Measurements from ENCODE around the gene RANBP3.

- TF ChIP-seq, protein P1, sequence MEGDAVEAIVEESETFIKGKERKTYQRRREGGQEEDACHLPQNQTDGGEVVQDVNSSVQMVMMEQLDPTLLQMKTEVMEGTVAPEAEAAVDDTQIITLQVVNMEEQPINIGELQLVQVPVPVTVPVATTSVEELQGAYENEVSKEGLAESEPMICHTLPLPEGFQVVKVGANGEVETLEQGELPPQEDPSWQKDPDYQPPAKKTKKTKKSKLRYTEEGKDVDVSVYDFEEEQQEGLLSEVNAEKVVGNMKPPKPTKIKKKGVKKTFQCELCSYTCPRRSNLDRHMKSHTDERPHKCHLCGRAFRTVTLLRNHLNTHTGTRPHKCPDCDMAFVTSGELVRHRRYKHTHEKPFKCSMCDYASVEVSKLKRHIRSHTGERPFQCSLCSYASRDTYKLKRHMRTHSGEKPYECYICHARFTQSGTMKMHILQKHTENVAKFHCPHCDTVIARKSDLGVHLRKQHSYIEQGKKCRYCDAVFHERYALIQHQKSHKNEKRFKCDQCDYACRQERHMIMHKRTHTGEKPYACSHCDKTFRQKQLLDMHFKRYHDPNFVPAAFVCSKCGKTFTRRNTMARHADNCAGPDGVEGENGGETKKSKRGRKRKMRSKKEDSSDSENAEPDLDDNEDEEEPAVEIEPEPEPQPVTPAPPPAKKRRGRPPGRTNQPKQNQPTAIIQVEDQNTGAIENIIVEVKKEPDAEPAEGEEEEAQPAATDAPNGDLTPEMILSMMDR (conservative IDR thresholded peaks at IDR 0.05) = no peak
- no peak for TF ChIP-seq EZH2 (IDR thresholded peaks at IDR 0.05; ENCODE audit: low read depth)
These were observed 14.1 kb downstream of the RANBP3 start for GRCh38 chr19:5963855-5964254.

Data from PC-9 (cell line).